Skeletal muscle tissue (tissue), 4 donors: Measurements from ENCODE around the gene TMEM247. TPM values are rescaled to one million over a fixed set of nuclear protein-coding genes. Genes with fewer than 3 reads are reported as not detected.

Experiments
- H3K27ac ChIP-seq: one replicate; pipeline ENCODE4 v1.7.0; 2013; ENCODE audit warnings: mild to moderate bottlenecking, low read depth, low read length, inconsistent platforms
- H3K27me3 ChIP-seq, 3 donors: one replicate each; pipeline ENCODE4 v1.7.0; 2013; ENCODE audit warnings: low read length in 3 of 3; ENCODE audit not compliant: control insufficient read depth in 3 of 3, insufficient read depth in 3 of 3
- H3K36me3 ChIP-seq, 3 donors: one replicate each; pipeline ENCODE4 v1.7.0; 2013; ENCODE audit warnings: low read length in 3 of 3; ENCODE audit not compliant: control insufficient read depth in 3 of 3, insufficient read depth in 3 of 3
- H3K4me1 ChIP-seq, 3 donors: one replicate each; pipeline ENCODE4 v1.7.0; 2013; ENCODE audit warnings: low read length in 3 of 3, mild to moderate bottlenecking in 3 of 3; ENCODE audit not compliant: control insufficient read depth in 3 of 3, insufficient read depth in 3 of 3
- H3K4me3 ChIP-seq, 3 donors: one replicate each; pipeline ENCODE4 v1.7.0; 2013; ENCODE audit warnings: low read length in 3 of 3
- H3K9ac ChIP-seq, 3 donors: one replicate each; pipeline ENCODE4 v1.7.0; 2013; ENCODE audit warnings: low read length in 3 of 3, mild to moderate bottlenecking in 3 of 3, moderate library complexity in 2 of 3, low read depth in 1 of 3
- H3K9me3 ChIP-seq, 3 donors: one replicate each; pipeline ENCODE4 v1.7.0; 2013; ENCODE audit warnings: low read length in 3 of 3; ENCODE audit not compliant: control insufficient read depth in 3 of 3
- total RNA-seq: library from RNA; depleted of rRNA; stranded (reverse); fragments of >200 nt; gene quantifications from one replicate; pipeline ENCODE4 v1.2.3, GENCODE V29; 2014
- donor health status: Osteomylitis.

TMEM247 gene
- total RNA-seq, 1 donor from 2014 or later = not detected

- no peaks in the 10 kb centered on the region for H3K9me3 ChIP-seq
- no peak overlapping the region for H3K27ac ChIP-seq
- H3K4me1 ChIP-seq = peaks cover 12 to 17% (median 13%) of the 10 kb centered on the region in 3 donors
- H3K4me3 ChIP-seq = no peak overlapping the region
- H3K36me3 ChIP-seq = no peaks in the 10 kb centered on the region
- no peaks in the 10 kb centered on the region for H3K27me3 ChIP-seq
- H3K9ac ChIP-seq = no peak overlapping the region
These were observed 16.1 kb downstream of the TMEM247 start for GRCh38 chr2:46495231-46496030.

- Histone ChIP-seq H3K27ac (no peak overlapping the region), H3K9ac (no peak overlapping the region), H3K4me3 (no peak overlapping the region), H3K9me3 (no peaks in the 10 kb centered on the region), H3K4me1 (peaks cover 2 to 7% (median 3%) of the 10 kb centered on the region in 3 donors), H3K27me3 (no peaks in the 10 kb centered on the region), H3K36me3 (no peaks in the 10 kb centered on the region)
These were observed 18.4 kb downstream of the TMEM247 start for GRCh38 chr2:46497766-46498165.

GRCh38 chr2:46498681-46499080 is 19.3 kb downstream of the TMEM247 start:
- Histone ChIP-seq H3K4me3 (no peak overlapping the region), H3K27me3 (no peaks in the 10 kb centered on the region), H3K9ac (no peak overlapping the region), H3K4me1 (peaks cover 2 to 7% (median 3%) of the 10 kb centered on the region in 3 donors), H3K9me3 (no peaks in the 10 kb centered on the region), H3K27ac (no peak overlapping the region), H3K36me3 (no peaks in the 10 kb centered on the region)

GRCh38 chr2:46499392-46499785 is 20.0 kb downstream of the TMEM247 start:
- Histone ChIP-seq H3K9me3 (no peaks in the 10 kb centered on the region), H3K4me1 (peaks cover 3 to 7% (median 4%) of the 10 kb centered on the region in 3 donors), H3K9ac (peak overlapping the region in 2 of 3 donors; percentile 79 to 88), H3K27me3 (no peaks in the 10 kb centered on the region), H3K36me3 (no peaks in the 10 kb centered on the region), H3K4me3 (peak overlapping the region; percentile 77 to 83 (median 81)), H3K27ac (peak overlapping the region; percentile 82)

- Histone ChIP-seq H3K4me1 (peaks cover 3 to 7% (median 4%) of the 10 kb centered on the region in 3 donors), H3K27me3 (no peaks in the 10 kb centered on the region), H3K9ac (no peak overlapping the region), H3K9me3 (no peaks in the 10 kb centered on the region), H3K4me3 (no peak overlapping the region), H3K36me3 (no peaks in the 10 kb centered on the region), H3K27ac (no peak overlapping the region)
These were observed 21.4 kb downstream of the TMEM247 start for GRCh38 chr2:46500801-46501200.

GRCh38 chr2:46502291-46502885 is 23.0 kb downstream of the TMEM247 start:
- Histone ChIP-seq H3K9ac (no peak overlapping the region), H3K4me1 (peaks cover 3 to 7% (median 4%) of the 10 kb centered on the region in 3 donors), H3K27me3 (no peaks in the 10 kb centered on the region), H3K4me3 (no peak overlapping the region), H3K9me3 (no peaks in the 10 kb centered on the region), H3K36me3 (no peaks in the 10 kb centered on the region), H3K27ac (no peak overlapping the region)

GRCh38 chr2:46503686-46504085 is 24.3 kb downstream of the TMEM247 start:
- H3K27me3 ChIP-seq = no peaks in the 10 kb centered on the region
- H3K27ac ChIP-seq = no peak overlapping the region
- H3K4me3 ChIP-seq = no peak overlapping the region
- no peaks in the 10 kb centered on the region for H3K36me3 ChIP-seq
- H3K9me3 ChIP-seq = no peaks in the 10 kb centered on the region
- no peak overlapping the region for H3K9ac ChIP-seq
- peaks cover 3 to 7% (median 4%) of the 10 kb centered on the region in 3 donors for H3K4me1 ChIP-seq

- no peaks in the 10 kb centered on the region for H3K36me3 ChIP-seq
- no peak overlapping the region for H3K27ac ChIP-seq
- no peaks in the 10 kb centered on the region for H3K9me3 ChIP-seq
- no peak overlapping the region for H3K4me3 ChIP-seq
- no peaks in the 10 kb centered on the region for H3K27me3 ChIP-seq
- peaks cover 3 to 7% (median 4%) of the 10 kb centered on the region in 3 donors for H3K4me1 ChIP-seq
- H3K9ac ChIP-seq = no peak overlapping the region
These were observed 24.9 kb downstream of the TMEM247 start for GRCh38 chr2:46504221-46504620.

- Histone ChIP-seq H3K4me3 (no peak overlapping the region), H3K4me1 (peaks cover 0 to 6% (median 2%) of the 10 kb centered on the region in 3 donors), H3K9ac (no peak overlapping the region), H3K27ac (no peak overlapping the region), H3K9me3 (no peaks in the 10 kb centered on the region), H3K36me3 (no peaks in the 10 kb centered on the region), H3K27me3 (no peaks in the 10 kb centered on the region)
These were observed 25.5 kb downstream of the TMEM247 start for GRCh38 chr2:46504685-46505471.

- Histone ChIP-seq H3K4me1 (peaks cover 0 to 2% (median under 1%) of the 10 kb centered on the region in 3 donors), H3K27me3 (no peaks in the 10 kb centered on the region), H3K9me3 (no peaks in the 10 kb centered on the region), H3K9ac (no peak overlapping the region), H3K36me3 (no peaks in the 10 kb centered on the region), H3K4me3 (no peak overlapping the region), H3K27ac (no peak overlapping the region)
These were observed 26.1 kb downstream of the TMEM247 start for GRCh38 chr2:46505472-46505783.
